ENCODE measurements around the gene SCCPDH.

SCCPDH gene

GRCh38 chr1:246801241-246802020 lies 77.2 kb downstream of the SCCPDH start (continued):
- TF ChIP-seq REST (tag by site-specific recombination; IDR thresholded peaks at IDR 0.05) = no peak
- TF ChIP-seq ZNF658 (tag by site-specific recombination; IDR thresholded peaks at IDR 0.05) = no peak
- no peak for TF ChIP-seq ZNF600 (tag by site-specific recombination; IDR thresholded peaks at IDR 0.05)
- TF ChIP-seq ZIC2 (tag by site-specific recombination; IDR thresholded peaks at IDR 0.05) = no peak
- no peak for TF ChIP-seq BCL11A (tag by site-specific recombination; IDR thresholded peaks at IDR 0.05; ENCODE audit: low read depth)
- TF ChIP-seq ZNF501 (tag by site-specific recombination; IDR thresholded peaks at IDR 0.05) = no peak
- no peak for TF ChIP-seq ZNF701 (tag by site-specific recombination; IDR thresholded peaks at IDR 0.05)

GRCh38 chr1:246803373-246803772 lies 79.2 kb downstream of the SCCPDH start:
- H3K4me1 ChIP-seq (ENCODE audit: control insufficient read depth, insufficient read depth, low read length) = no peaks in the 10 kb centered on the region

GRCh38 chr1:246803883-246804282 lies 79.7 kb downstream of the SCCPDH start:
- Histone ChIP-seq H3K4me3 (ENCODE audit: low read depth, low read length) (no peak overlapping the region), H3K36me3 (ENCODE audit: control insufficient read depth in 2 of 2, insufficient read depth in 1 of 2, low read length in 2 of 2) (no peaks in the 10 kb centered on the region), H3K27ac (ENCODE audit: extremely low read depth, low read depth, low read length) (no peak overlapping the region), H3K4me1 (ENCODE audit: control insufficient read depth, insufficient read depth, low read length) (no peaks in the 10 kb centered on the region), H3K9me3 (ENCODE audit: control insufficient read depth, insufficient read depth, low read depth, low read length) (no peaks in the 10 kb centered on the region)
- CTCF ChIA-PET = no interaction called here
- POLR2A ChIA-PET = no interaction called here
- TF ChIP-seq ZNF449 (tag by site-specific recombination; IDR thresholded peaks at IDR 0.05) (no peak), SP7 (tag by site-specific recombination; IDR thresholded peaks at IDR 0.05) (no peak), ZNF600 (tag by site-specific recombination; IDR thresholded peaks at IDR 0.05) (no peak), ZNF169 (tag by site-specific recombination; IDR thresholded peaks at IDR 0.05) (no peak), ZNF174 (tag by site-specific recombination; IDR thresholded peaks at IDR 0.05) (no peak), KLF17 (tag by site-specific recombination; IDR thresholded peaks at IDR 0.05) (no peak), ZNF837 (tag by site-specific recombination; IDR thresholded peaks at IDR 0.05) (no peak), ZNF792 (tag by site-specific recombination; IDR thresholded peaks at IDR 0.05) (no peak), SCRT1 (tag by site-specific recombination; IDR thresholded peaks at IDR 0.05; ENCODE audit: borderline replicate concordance) (no peak), ZNF747 (tag by site-specific recombination; IDR thresholded peaks at IDR 0.05) (no peak), ZNF501 (tag by site-specific recombination; IDR thresholded peaks at IDR 0.05) (no peak)

More at GRCh38 chr1:246803373-246803772, 79.2 kb downstream of the SCCPDH start:
- H3K4me3 ChIP-seq (ENCODE audit: low read depth, low read length) = no peak overlapping the region
- no peaks in the 10 kb centered on the region for H3K36me3 ChIP-seq (ENCODE audit: control insufficient read depth in 2 of 2, insufficient read depth in 1 of 2, low read length in 2 of 2)
- ChIA-PET POLR2A (no interaction called here), CTCF (no interaction called here)
- no peaks in the 10 kb centered on the region for H3K9me3 ChIP-seq (ENCODE audit: control insufficient read depth, insufficient read depth, low read depth, low read length)
- TF ChIP-seq ZNF830 (tag by site-specific recombination; IDR thresholded peaks at IDR 0.05; ENCODE audit: low read depth) = no peak
- no peak for TF ChIP-seq SP3 (tag by site-specific recombination; IDR thresholded peaks at IDR 0.05)
- TF ChIP-seq SETDB1 (IDR thresholded peaks at IDR 0.05; ENCODE audit: insufficient read length, low read length) = no peak
- no peak for TF ChIP-seq ZNF549 (tag by site-specific recombination; IDR thresholded peaks at IDR 0.05)
- TF ChIP-seq ZNF624 (tag by site-specific recombination; IDR thresholded peaks at IDR 0.05) = no peak
- TF ChIP-seq ZSCAN30 (tag by site-specific recombination; IDR thresholded peaks at IDR 0.05) = no peak
- no peak for TF ChIP-seq ZNF488 (tag by site-specific recombination; IDR thresholded peaks at IDR 0.05)
- TF ChIP-seq IKZF3 (tag by site-specific recombination; IDR thresholded peaks at IDR 0.05) = no peak
- no peak for TF ChIP-seq ZFHX2 (tag by site-specific recombination; conservative IDR thresholded peaks at IDR 0.05)
- no peak for TF ChIP-seq ZNF10 (tag by site-specific recombination; IDR thresholded peaks at IDR 0.05)
- TF ChIP-seq ZNF558 (tag by site-specific recombination; IDR thresholded peaks at IDR 0.05) = no peak
- no peak for TF ChIP-seq GFI1B (tag by site-specific recombination; IDR thresholded peaks at IDR 0.05)
- TF ChIP-seq EGR2 (tag by site-specific recombination; IDR thresholded peaks at IDR 0.05; ENCODE audit: low read depth) = no peak
- TF ChIP-seq ELK4 (IDR thresholded peaks at IDR 0.05; ENCODE audit: borderline replicate concordance, low read depth, low read length) = no peak
- no peak for TF ChIP-seq ZNF791 (tag by site-specific recombination; IDR thresholded peaks at IDR 0.05)
- no peak for TF ChIP-seq ZNF175 (tag by site-specific recombination; IDR thresholded peaks at IDR 0.05)
- TF ChIP-seq ZNF473 (tag by site-specific recombination; IDR thresholded peaks at IDR 0.05) = no peak
- no peak for TF ChIP-seq ZNF302 (tag by site-specific recombination; IDR thresholded peaks at IDR 0.05; ENCODE audit: low read depth)
- H3K27ac ChIP-seq (ENCODE audit: extremely low read depth, low read depth, low read length) = no peak overlapping the region

Data from HEK293 (cell line).